Endothelial cell of umbilical vein (primary cell): ENCODE results near the gene SLC29A3. TPM values are rescaled to one million over a fixed set of nuclear protein-coding genes. Genes with fewer than 3 reads are reported as not detected.

ENCODE experiments used
- BruUV-seq: library from RNA; stranded (reverse); fragments of 400-500 nt; replicated peaks from 2 replicates; lab custom pipeline; 2021; lab: Mats Ljungman, UMichigan
- CTCF ChIA-PET: fragments of 300-600, 350-600 bp; sonication (Branson Sonifier 250); formaldehyde crosslinking; loops from one replicate; lab custom pipeline; 2021; ENCODE audit warnings: antibody characterized with exemption, inconsistent platforms; lab: Charles Lee
- POLR2A ChIA-PET: fragments of 300-600, 350-600 bp; sonication (Branson Sonifier 250); formaldehyde crosslinking; loops from one replicate; lab custom pipeline; 2021; ENCODE audit warnings: antibody characterized with exemption, inconsistent platforms; lab: Charles Lee
- DNase-seq: peaks from one replicate; pipeline ENCODE4 v3.0.0-alpha.2; 2011; ENCODE audit warnings: low read depth, low spot score
- FAIRE-seq: peaks from 2 replicates; lab custom pipeline; 2011; peaks lifted over from hg19 to GRCh38; lab: Jason Lieb, UNC
- H2AFZ ChIP-seq: 2 replicates; pipeline ENCODE4 v1.6.0; 2012; ENCODE audit warnings: low read depth, low read length, control low read depth, inconsistent platforms
- H3K27ac ChIP-seq: 2 replicates; pipeline ENCODE4 v1.5.1; 2011; ENCODE audit warnings: low read depth, mild to moderate bottlenecking, control low read depth, low read length, moderate library complexity; ENCODE audit not compliant: insufficient read depth
- H3K27me3 ChIP-seq, 2 experiments: 2 replicates each; pipeline versions ENCODE4 v1.6.0 to v1.6.1; 2011; ENCODE audit warnings: low read length in 2 of 2, mixed read lengths in 1 of 2; ENCODE audit not compliant: control insufficient read depth in 2 of 2, insufficient read depth in 2 of 2
- H3K36me3 ChIP-seq, 2 experiments: 2 replicates in 1 of 2; 3 replicates in 1 of 2; pipeline ENCODE4 v1.5.1; 2011; ENCODE audit warnings: low read length in 2 of 2, mild to moderate bottlenecking in 1 of 2, moderate library complexity in 1 of 2; ENCODE audit not compliant: control insufficient read depth in 2 of 2, insufficient read depth in 2 of 2; ENCODE audit errors: extremely low read depth in 1 of 2
- H3K4me1 ChIP-seq: 3 replicates; pipeline ENCODE4 v1.5.1; 2011; ENCODE audit warnings: mild to moderate bottlenecking, low read length; ENCODE audit not compliant: control insufficient read depth, insufficient read depth; ENCODE audit errors: extremely low read depth
- H3K4me2 ChIP-seq: 2 replicates; pipeline ENCODE4 v1.6.1; 2011; ENCODE audit warnings: low read length, control low read depth, mixed read lengths; ENCODE audit not compliant: insufficient read depth
- H3K4me3 ChIP-seq, 3 experiments: fragments of 200-600 bp in 1 of 3; sonication (generic), shearing (Covaris generic) in 1 of 3; replicated peaks in 1 of 3; 2 replicates each; pipeline ENCODE4 v1.5.1; 2011 to 2016; ENCODE audit warnings: control low read depth in 3 of 3, low read length in 3 of 3, mild to moderate bottlenecking in 2 of 3, inconsistent platforms in 1 of 3, low read depth in 1 of 3, moderate library complexity in 1 of 3; ENCODE audit not compliant: insufficient read depth in 1 of 3
- H3K79me2 ChIP-seq: 2 replicates; pipeline ENCODE4 v1.6.0; 2012; ENCODE audit warnings: low read length, inconsistent platforms; ENCODE audit not compliant: control insufficient read depth, insufficient read depth
- H3K9ac ChIP-seq: replicated peaks from 2 replicates; pipeline ENCODE3; 2011; ENCODE audit warnings: low read length, control low read depth; ENCODE audit not compliant: insufficient read depth; ENCODE audit errors: extremely low read depth
- H3K9me1 ChIP-seq: replicated peaks from 3 replicates; pipeline ENCODE4 v1.6.0; 2011; ENCODE audit warnings: mild to moderate bottlenecking, low read length; ENCODE audit not compliant: control insufficient read depth, insufficient read depth; ENCODE audit errors: extremely low read depth
- H3K9me3 ChIP-seq: replicated peaks from 2 replicates; pipeline ENCODE4 v1.5.1; 2012; ENCODE audit warnings: low read length, inconsistent platforms; ENCODE audit not compliant: control insufficient read depth, insufficient read depth
- H4K20me1 ChIP-seq: replicated peaks from 2 replicates; pipeline ENCODE3; 2011; ENCODE audit warnings: mild to moderate bottlenecking, low read length; ENCODE audit not compliant: control insufficient read depth, insufficient read depth; ENCODE audit errors: extremely low read depth
- CTCF ChIP-seq, 2 donors: IDR thresholded peaks; 1 replicate in 1 of 2; 2 replicates in 1 of 2; pipeline ENCODE4 v1.5.1; 2011; ENCODE audit warnings: low read length in 2 of 2, mild to moderate bottlenecking in 2 of 2, moderate library complexity in 2 of 2, control low read depth in 1 of 2, inconsistent platforms in 1 of 2, low read depth in 1 of 2; ENCODE audit not compliant: insufficient read depth in 1 of 2; ENCODE audit errors: extremely low read depth in 1 of 2
- EZH2 ChIP-seq: IDR thresholded peaks from 2 replicates; pipeline ENCODE4 v1.6.1; 2012; ENCODE audit warnings: borderline replicate concordance, low read depth, mild to moderate bottlenecking, moderate library complexity, low read length, inconsistent platforms; ENCODE audit not compliant: severe bottlenecking
- FOS ChIP-seq: IDR thresholded peaks from 2 replicates; pipeline ENCODE4 v1.6.1; 2011; ENCODE audit warnings: mild to moderate bottlenecking, low read length, moderate library complexity, borderline replicate concordance; ENCODE audit not compliant: insufficient read depth
- GATA2 ChIP-seq: IDR thresholded peaks from 2 replicates; pipeline ENCODE4 v1.7.0; 2011; ENCODE audit warnings: low read depth, mild to moderate bottlenecking, moderate library complexity, mixed read lengths, low read length; ENCODE audit not compliant: insufficient read length, insufficient read depth
- JUN ChIP-seq: IDR thresholded peaks from 2 replicates; pipeline ENCODE4 v1.6.1; 2011; ENCODE audit warnings: borderline replicate concordance, low read depth; ENCODE audit not compliant: insufficient read length, insufficient read depth
- MYC ChIP-seq: IDR thresholded peaks from one replicate; pipeline ENCODE4 v1.6.1; 2011; ENCODE audit warnings: mild to moderate bottlenecking, low read depth, low read length
- POLR2A ChIP-seq: IDR thresholded peaks from 2 replicates; pipeline ENCODE4 v1.6.1; 2012; ENCODE audit warnings: low read depth, mild to moderate bottlenecking, control low read depth, low read length
- POLR2AphosphoS5 ChIP-seq: IDR thresholded peaks from 2 replicates; pipeline ENCODE4 v1.6.1; 2012; ENCODE audit warnings: low read depth, mild to moderate bottlenecking, control low read depth, low read length, moderate library complexity; ENCODE audit not compliant: insufficient read depth
- dilution Hi-C: fragments of 300-500 bp; cut with MboI; formaldehyde crosslinking; loops from one replicate; pipeline ENCODE4 v1.15.0; 2019; ENCODE audit warnings: low sequenced_read_pairs; ENCODE audit not compliant: extremely low pct_ligation_motif_present
- intact Hi-C: fragments of 100-400 bp; cut with micrococcal nuclease; formaldehyde crosslinking; loops from one replicate; pipeline ENCODE4 v1.10.0; 2022
- polyA plus RNA-seq, 4 experiments: library from polyadenylated mRNA; depleted of rRNA in 3 of 4; stranded (reverse) in 3 of 4; unstranded in 1 of 4; fragments of >200 nt; gene quantifications; 2 replicates each; pipeline versions ENCODE4 v1.2.1 to v1.2.3, GENCODE V29; 2011 to 2012; ENCODE audit warnings: missing spikeins in 1 of 4
- total RNA-seq: library from RNA; stranded (reverse); gene quantifications from 2 replicates; pipeline ENCODE4 v1.2.3, GENCODE V29; 2021
- TF ChIP-seq, protein P1 (sequence below): IDR thresholded peaks from 2 replicates; pipeline ENCODE4 v1.6.1; 2011; ENCODE audit not compliant: insufficient read depth, insufficient read length

SLC29A3 gene
- total and polyA plus RNA-seq, 2 donors (not counting 3 experiments of a cell fraction or from before 2014, with no cell fraction given): 5.0 to 9.1 TPM

GRCh38 chr10:71269301-71270288 is 49.5 kb upstream of the SLC29A3 start:
- peaks cover 19% of the 10 kb centered on the region for H3K4me1 ChIP-seq
- no peaks in the 10 kb centered on the region for H3K36me3 ChIP-seq
- H3K9me1 ChIP-seq: no peaks in the 10 kb centered on the region
- ChIA-PET POLR2A (interaction anchor here (0.5 to 0.9 kb wide), 2 partner anchors 10 to 761 kb away, joined by 3 to 7 read pairs; no protein-coding TSS in a partner anchor), CTCF (interaction anchor here (0.5 to 3.9 kb wide), 38 partner anchors 9 to 375 kb away, joined by 3 to 97 read pairs (median 5); partner anchors contain the start of gene UNC5B)
- no peak overlapping the region for H3K27ac ChIP-seq
- BruUV-seq: no TSS peak
- no peak for FAIRE-seq
- no peak for TF ChIP-seq EZH2
- TF ChIP-seq POLR2A: no peak
- no peak for TF ChIP-seq FOS
- TF ChIP-seq, protein P1, sequence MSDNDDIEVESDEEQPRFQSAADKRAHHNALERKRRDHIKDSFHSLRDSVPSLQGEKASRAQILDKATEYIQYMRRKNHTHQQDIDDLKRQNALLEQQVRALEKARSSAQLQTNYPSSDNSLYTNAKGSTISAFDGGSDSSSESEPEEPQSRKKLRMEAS: no peak
- TF ChIP-seq GATA2: no peak
- TF ChIP-seq POLR2AphosphoS5: no peak
- TF ChIP-seq MYC: no peak
- no peak for TF ChIP-seq CTCF (IDR thresholded peaks at IDR 0.05; ENCODE audit: extremely low read depth in 1 of 2, insufficient read depth in 1 of 2, low read depth in 1 of 2, low read length in 2 of 2)
- TF ChIP-seq JUN: no peak
- H2AFZ ChIP-seq: no peak overlapping the region
- H3K9me3 ChIP-seq: no peaks in the 10 kb centered on the region
- H4K20me1 ChIP-seq: no peaks in the 10 kb centered on the region
- no peak overlapping the region for H3K4me3 ChIP-seq
- no peak overlapping the region for H3K4me2 ChIP-seq
- no peak for DNase-seq
- H3K79me2 ChIP-seq: no peaks in the 10 kb centered on the region
- dilution Hi-C loops: no loop called here
- H3K27me3 ChIP-seq: no peaks in the 10 kb centered on the region
- no peak overlapping the region for H3K9ac ChIP-seq
- intact Hi-C loops: loop anchor here (1.0 to 5.0 kb wide), 3 partner anchors 16 to 342 kb away; no protein-coding TSS in a partner anchor
